ENCODE data around the gene RGS7. TPM values are rescaled to one million over a fixed set of nuclear protein-coding genes. Genes with fewer than 3 reads are reported as not detected.

RGS7 gene
- total and polyA plus RNA-seq, 2 of the 8 experiments (the other 6 are each of a cell fraction or from before 2014, with no cell fraction given) = 1.6 to 3.0 TPM

- Histone ChIP-seq H3K23me2 (ENCODE audit: low read depth, low read length) (no peaks in the 10 kb centered on the region), H3K4ac (replicated peaks; ENCODE audit: insufficient read length, low read depth, low read length) (no peak overlapping the region), H2AK5ac (ENCODE audit: low read depth, low read length) (no peak overlapping the region), H4K5ac (ENCODE audit: insufficient read length, low read depth, low read length) (no peak overlapping the region), H3K18ac (ENCODE audit: extremely low read depth, low read length) (no peak overlapping the region), H3K56ac (replicated peaks; ENCODE audit: insufficient read length, low read depth, low read length) (no peak overlapping the region), H3K9me3 (ENCODE audit: insufficient read depth in 2 of 2, low read depth in 1 of 2, low read length in 1 of 2) (no peaks in the 10 kb centered on the region), H2BK20ac (ENCODE audit: low read length) (no peak overlapping the region), H3K36me3 (ENCODE audit: control insufficient read depth in 2 of 4, insufficient read depth in 4 of 4, low read length in 3 of 4) (no peaks in the 10 kb centered on the region), H3K14ac (ENCODE audit: insufficient read length) (no peak overlapping the region), H3K27ac (ENCODE audit: low read depth, low read length) (no peak overlapping the region), H3K4me1 (replicated peaks in 1 of 4; ENCODE audit: control insufficient read depth in 3 of 4, insufficient read depth in 4 of 4, low read length in 3 of 4) (no peaks in the 10 kb centered on the region), H3K23ac (ENCODE audit: insufficient read length) (no peak overlapping the region), H3K4me3 (ENCODE audit: extremely low read depth in 1 of 4, insufficient read depth in 2 of 4, low read depth in 3 of 4, low read length in 4 of 4) (no peak overlapping the region), H3K9ac (replicated peaks in 1 of 4; ENCODE audit: extremely low read depth in 1 of 4, low read depth in 3 of 4, low read length in 3 of 4) (no peak overlapping the region), H3K4me2 (ENCODE audit: insufficient read depth in 1 of 2, low read depth in 2 of 2, low read length in 2 of 2) (no peak overlapping the region), H2BK15ac (ENCODE audit: low read length) (no peak overlapping the region), H4K8ac (ENCODE audit: extremely low read depth, insufficient read depth, low read length) (no peak overlapping the region), H4K91ac (replicated peaks; ENCODE audit: insufficient read length, low read length) (no peak overlapping the region), H4K20me1 (replicated peaks in 1 of 2; ENCODE audit: control insufficient read depth in 1 of 2, insufficient read depth in 2 of 2, low read length in 2 of 2) (no peaks in the 10 kb centered on the region), H3K79me2 (ENCODE audit: control insufficient read depth in 1 of 2, insufficient read depth in 2 of 2, low read length in 2 of 2) (no peaks in the 10 kb centered on the region), H2AFZ (ENCODE audit: low read length) (no peak overlapping the region), H2BK120ac (replicated peaks; ENCODE audit: low read depth, low read length) (no peak overlapping the region), H3K79me1 (ENCODE audit: low read depth, low read length) (no peaks in the 10 kb centered on the region), H3K27me3 (replicated peaks in 1 of 4; ENCODE audit: control insufficient read depth in 3 of 4, extremely low read depth in 1 of 4, insufficient read depth in 3 of 4, low read length in 3 of 4) (no peaks in the 10 kb centered on the region), H2BK5ac (ENCODE audit: low read depth, low read length) (no peak overlapping the region), H2BK12ac (ENCODE audit: low read depth, low read length) (no peak overlapping the region)
- no peak for FAIRE-seq
- 93% methylated on average over 3 of the region's 4 CpGs; no CpG with 5 or more reads in 1 of the 2 experiments for WGBS, 2 experiments (ENCODE audit: extremely low coverage in 1 of 2, insufficient coverage in 1 of 2, insufficient read length in 1 of 2, insufficient replicate concordance in 2 of 2, low coverage in 1 of 2, low lambda C conversion rate in 2 of 2, missing lambda C conversion rate in 1 of 2)
- POLR2A ChIA-PET (ENCODE audit: partially characterized antibody) = no interaction called here
- CTCF ChIA-PET (ENCODE audit: partially characterized antibody) = interaction anchor here (0.7 kb wide), 1 partner anchor 43 kb away, joined by 3 read pairs; no protein-coding TSS in a partner anchor
- no peak for DNase-seq (ENCODE audit: low read depth in 1 of 2, low spot score in 2 of 2)
- TF ChIP-seq FOSL1 (IDR thresholded peaks at IDR 0.05; ENCODE audit: insufficient read depth, low read depth, low read length) = no peak
- no peak for TF ChIP-seq CBX5 (IDR thresholded peaks at IDR 0.05; ENCODE audit: low read depth, low read length)
- TF ChIP-seq MAX (IDR thresholded peaks at IDR 0.05) = no peak
- no peak for TF ChIP-seq POLR2AphosphoS5 (IDR thresholded peaks at IDR 0.05; ENCODE audit: low read depth, low read length)
- no peak for TF ChIP-seq EZH2 (IDR thresholded peaks at IDR 0.05; ENCODE audit: low read depth, low read length, severe bottlenecking)
- TF ChIP-seq EGR1 (IDR thresholded peaks at IDR 0.05; ENCODE audit: borderline replicate concordance, low read depth, low read length) = no peak
- no peak for TF ChIP-seq JUN (IDR thresholded peaks at IDR 0.05; ENCODE audit: low read depth, low read length)
- TF ChIP-seq, protein P1, sequence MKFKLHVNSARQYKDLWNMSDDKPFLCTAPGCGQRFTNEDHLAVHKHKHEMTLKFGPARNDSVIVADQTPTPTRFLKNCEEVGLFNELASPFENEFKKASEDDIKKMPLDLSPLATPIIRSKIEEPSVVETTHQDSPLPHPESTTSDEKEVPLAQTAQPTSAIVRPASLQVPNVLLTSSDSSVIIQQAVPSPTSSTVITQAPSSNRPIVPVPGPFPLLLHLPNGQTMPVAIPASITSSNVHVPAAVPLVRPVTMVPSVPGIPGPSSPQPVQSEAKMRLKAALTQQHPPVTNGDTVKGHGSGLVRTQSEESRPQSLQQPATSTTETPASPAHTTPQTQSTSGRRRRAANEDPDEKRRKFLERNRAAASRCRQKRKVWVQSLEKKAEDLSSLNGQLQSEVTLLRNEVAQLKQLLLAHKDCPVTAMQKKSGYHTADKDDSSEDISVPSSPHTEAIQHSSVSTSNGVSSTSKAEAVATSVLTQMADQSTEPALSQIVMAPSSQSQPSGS (IDR thresholded peaks at IDR 0.05; ENCODE audit: low read length) = no peak
- no peak for TF ChIP-seq ZNF274 (IDR thresholded peaks at IDR 0.05; ENCODE audit: borderline replicate concordance, extremely low read depth, low read length)
- TF ChIP-seq BACH1 (IDR thresholded peaks at IDR 0.05; ENCODE audit: low read length) = no peak
Measured at GRCh38 chr1:240928265-240928664, 428.7 kb downstream of the RGS7 start.
